Calu3 (cell line): ENCODE data around the gene BBX. TPM values are rescaled to one million over a fixed set of nuclear protein-coding genes. Genes with fewer than 3 reads are reported as not detected.

Source experiments
- BruUV-seq: library from RNA; stranded (reverse); fragments of 400-500 nt; replicated peaks from 2 replicates; lab custom pipeline; 2021; lab: Mats Ljungman, UMichigan
- CTCF ChIA-PET: fragments of 300-600 bp; sonication (Branson Sonifier 250); formaldehyde crosslinking; loops from one replicate; lab custom pipeline; 2022; ENCODE audit warnings: antibody characterized with exemption; lab: Charles Lee
- DNase-seq: peaks from one replicate; pipeline ENCODE4 v3.0.0; 2022
- H3K27ac Mint-ChIP-seq: one replicate; pipeline ENCODE4 v1.8.0; 2022; ENCODE audit warnings: mixed read lengths; ENCODE audit not compliant: unreplicated experiment
- H3K27me3 Mint-ChIP-seq: one replicate; pipeline ENCODE4 v1.8.0; 2022; ENCODE audit warnings: mixed read lengths; ENCODE audit not compliant: unreplicated experiment
- H3K36me3 Mint-ChIP-seq: one replicate; pipeline ENCODE4 v1.8.0; 2022; ENCODE audit warnings: mild to moderate bottlenecking, moderate library complexity, mixed read lengths; ENCODE audit not compliant: insufficient read depth, unreplicated experiment
- H3K4me1 Mint-ChIP-seq: one replicate; pipeline ENCODE4 v1.8.0; 2022; ENCODE audit warnings: mild to moderate bottlenecking, low read depth, mixed read lengths; ENCODE audit not compliant: unreplicated experiment
- H3K4me3 Mint-ChIP-seq: one replicate; pipeline ENCODE4 v1.8.0; 2022; ENCODE audit warnings: mild to moderate bottlenecking, low read depth, moderate library complexity, mixed read lengths; ENCODE audit not compliant: unreplicated experiment
- H3K9me3 Mint-ChIP-seq: one replicate; pipeline ENCODE4 v1.8.0; 2022; ENCODE audit warnings: low read depth, mixed read lengths; ENCODE audit not compliant: unreplicated experiment
- CTCF ChIP-seq: fragments of 200-600 bp; IDR thresholded peaks from one replicate; pipeline ENCODE4 v1.8.0; 2022; ENCODE audit warnings: antibody characterized with exemption; ENCODE audit not compliant: unreplicated experiment
- intact Hi-C: fragments of 100-400 bp; cut with micrococcal nuclease; formaldehyde crosslinking; loops from one replicate; pipeline ENCODE4 v1.10.0; 2022; ENCODE audit not compliant: unreplicated experiment
- total RNA-seq: library from RNA; stranded (reverse); gene quantifications from 2 replicates; pipeline ENCODE4 v1.2.3, GENCODE V29; 2022

Gene BBX
- total RNA-seq, 1 experiment from 2014 or later: 66.9 TPM

- H3K36me3 Mint-ChIP-seq: no peaks in the 10 kb centered on the region
- H3K27ac Mint-ChIP-seq: no peak overlapping the region
- no peaks in the 10 kb centered on the region for H3K4me1 Mint-ChIP-seq
- no peaks in the 10 kb centered on the region for H3K9me3 Mint-ChIP-seq
- no peak overlapping the region for H3K4me3 Mint-ChIP-seq
- CTCF ChIA-PET: no interaction called here
- intact Hi-C loops: loop anchor here (5.0 kb wide), 1 partner anchor 39 kb away; no protein-coding TSS in a partner anchor
- no TSS peak for BruUV-seq
- TF ChIP-seq CTCF: no peak
- H3K27me3 Mint-ChIP-seq: no peaks in the 10 kb centered on the region
- DNase-seq: no peak
Measured at GRCh38 chr3:107588217-107588616, 65.5 kb downstream of the BBX start.

- Mint-ChIP-seq H3K27me3 (no peaks in the 10 kb centered on the region), H3K27ac (no peak overlapping the region), H3K36me3 (no peaks in the 10 kb centered on the region), H3K4me1 (no peaks in the 10 kb centered on the region), H3K9me3 (no peaks in the 10 kb centered on the region), H3K4me3 (no peak overlapping the region)
- DNase-seq: no peak
- no peak for TF ChIP-seq CTCF
- no TSS peak for BruUV-seq
- CTCF ChIA-PET: no interaction called here
- intact Hi-C loops: loop anchor here (5.0 kb wide), 1 partner anchor 38 kb away; no protein-coding TSS in a partner anchor
Measured at GRCh38 chr3:107589454-107589853, 66.7 kb downstream of the BBX start.

- BruUV-seq: no TSS peak
- DNase-seq: no peak
- no peak for TF ChIP-seq CTCF
- H3K9me3 Mint-ChIP-seq: no peaks in the 10 kb centered on the region
- CTCF ChIA-PET: interaction anchor here (0.5 kb wide), 1 partner anchor 70 kb away, joined by 3 read pairs; no protein-coding TSS in a partner anchor
- no peaks in the 10 kb centered on the region for H3K4me1 Mint-ChIP-seq
- intact Hi-C loops: no loop called here
- no peak overlapping the region for H3K27ac Mint-ChIP-seq
- no peak overlapping the region for H3K4me3 Mint-ChIP-seq
- H3K36me3 Mint-ChIP-seq: no peaks in the 10 kb centered on the region
- H3K27me3 Mint-ChIP-seq: no peaks in the 10 kb centered on the region
Measured at GRCh38 chr3:107590786-107591185, 68.0 kb downstream of the BBX start.

- no TSS peak for BruUV-seq
- intact Hi-C loops: no loop called here
- no peak overlapping the region for H3K27ac Mint-ChIP-seq
- CTCF ChIA-PET: interaction anchor here (0.5 kb wide), 1 partner anchor 1364 kb away, joined by 8 read pairs; no protein-coding TSS in a partner anchor
- H3K4me1 Mint-ChIP-seq: no peaks in the 10 kb centered on the region
- DNase-seq: no peak
- no peak for TF ChIP-seq CTCF
- H3K4me3 Mint-ChIP-seq: no peak overlapping the region
- H3K27me3 Mint-ChIP-seq: no peaks in the 10 kb centered on the region
- H3K9me3 Mint-ChIP-seq: no peaks in the 10 kb centered on the region
- H3K36me3 Mint-ChIP-seq: no peaks in the 10 kb centered on the region
Measured at GRCh38 chr3:107592073-107592472, 69.3 kb downstream of the BBX start.
